Esophagus squamous epithelium (tissue), 5 donors: ENCODE measurements around the gene LARGE1. TPM values are rescaled to one million over a fixed set of nuclear protein-coding genes. Genes with fewer than 3 reads are reported as not detected.

ENCODE experiments used
- DNase-seq: peaks from one replicate; lab custom pipeline; 2025; lab: John Stamatoyannopoulos, UW
- H3K27ac ChIP-seq, 4 donors: fragments of 200-600 bp; sonication (generic); one replicate each; pipeline ENCODE4 v1.5.1; 2016 to 2019; ENCODE audit warnings: mild to moderate bottlenecking in 1 of 4
- H3K27me3 ChIP-seq, 4 donors: fragments of 200-600 bp; sonication (generic); 1 replicate in 3 of 4; 2 replicates in 1 of 4; pipeline versions ENCODE4 v1.5.1 to v1.6.0; 2017 to 2021; ENCODE audit warnings: antibody characterized with exemption in 1 of 4
- H3K36me3 ChIP-seq, 3 donors: fragments of 200-600 bp; sonication (generic); one replicate each; pipeline ENCODE4 v1.5.1; 2016 to 2019
- H3K4me1 ChIP-seq, 3 donors: fragments of 200-600 bp; sonication (generic); one replicate each; pipeline ENCODE4 v1.5.1; 2017 to 2019
- H3K4me3 ChIP-seq, 4 donors: fragments of 200-600 bp; sonication (generic); 1 replicate in 3 of 4; 2 replicates in 1 of 4; pipeline ENCODE4 v1.5.1; 2016 to 2019; ENCODE audit warnings: mild to moderate bottlenecking in 2 of 4, moderate library complexity in 1 of 4
- H3K9me3 ChIP-seq, 3 donors: fragments of 200-600 bp; sonication (generic); one replicate each; pipeline ENCODE4 v1.5.1; 2016 to 2019
- POLR2A ChIP-seq, 4 donors: fragments of 450-650 bp; IDR thresholded peaks; one replicate each; pipeline ENCODE4 v1.6.1; 2017; ENCODE audit warnings: antibody characterized with exemption in 4 of 4, mild to moderate bottlenecking in 4 of 4, moderate library complexity in 3 of 4
- WGBS, 2 donors: methylation state at CpG; one replicate each; pipeline ENCODE4 v1.1.5; 2018; 5-methylcytosine and 5-hydroxymethylcytosine counted together
- intact Hi-C: fragments of 100-400 bp; cut with DNase I; formaldehyde crosslinking; loops from one replicate; pipeline ENCODE4 v1.15.0; 2022
- total RNA-seq, 4 donors: library from RNA; depleted of rRNA; stranded (reverse); fragments of >200 nt; gene quantifications; one replicate each; pipeline ENCODE4 v1.1.0, GENCODE V29; 2016
- TF ChIP-seq, protein P1 (sequence below), 6 experiments: fragments of 450-650 bp in 4 of 6; fragments of 200-600 bp in 2 of 6; sonication (generic) in 2 of 6; IDR thresholded peaks; one replicate each; pipeline ENCODE4 v1.5.1; 2016 to 2019; ENCODE audit warnings: antibody characterized with exemption in 6 of 6, mild to moderate bottlenecking in 4 of 6, moderate library complexity in 4 of 6
- donor health status: DM: yes; HTN: yes; CAD: no.

The LARGE1 gene
- total RNA-seq, 4 donors from 2014 or later = 5.2 to 15.1 (median 6.6) TPM

DNA sequence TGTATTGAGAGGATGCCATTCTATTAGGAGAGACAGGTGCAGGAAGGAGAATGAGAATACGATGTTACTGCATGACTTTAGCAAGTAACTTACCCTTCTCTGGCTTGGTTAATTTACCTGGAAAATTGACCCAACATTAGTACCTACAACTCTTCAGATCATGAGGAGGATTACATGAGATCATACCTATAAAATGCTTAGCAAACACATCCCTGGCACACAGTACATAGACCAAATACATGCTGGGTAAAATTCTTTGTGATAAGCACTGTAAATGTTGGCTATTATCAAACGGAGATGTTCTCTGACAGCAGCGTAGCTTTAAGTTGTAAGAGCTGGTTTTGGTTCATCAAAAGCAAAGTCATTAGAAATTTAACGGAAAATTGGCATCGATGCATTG lies 28.8 kb downstream of the LARGE1 start:
- intact Hi-C loops = no loop called here
- no peaks in the 10 kb centered on the region for H3K27me3 ChIP-seq
- TF ChIP-seq, protein P1, sequence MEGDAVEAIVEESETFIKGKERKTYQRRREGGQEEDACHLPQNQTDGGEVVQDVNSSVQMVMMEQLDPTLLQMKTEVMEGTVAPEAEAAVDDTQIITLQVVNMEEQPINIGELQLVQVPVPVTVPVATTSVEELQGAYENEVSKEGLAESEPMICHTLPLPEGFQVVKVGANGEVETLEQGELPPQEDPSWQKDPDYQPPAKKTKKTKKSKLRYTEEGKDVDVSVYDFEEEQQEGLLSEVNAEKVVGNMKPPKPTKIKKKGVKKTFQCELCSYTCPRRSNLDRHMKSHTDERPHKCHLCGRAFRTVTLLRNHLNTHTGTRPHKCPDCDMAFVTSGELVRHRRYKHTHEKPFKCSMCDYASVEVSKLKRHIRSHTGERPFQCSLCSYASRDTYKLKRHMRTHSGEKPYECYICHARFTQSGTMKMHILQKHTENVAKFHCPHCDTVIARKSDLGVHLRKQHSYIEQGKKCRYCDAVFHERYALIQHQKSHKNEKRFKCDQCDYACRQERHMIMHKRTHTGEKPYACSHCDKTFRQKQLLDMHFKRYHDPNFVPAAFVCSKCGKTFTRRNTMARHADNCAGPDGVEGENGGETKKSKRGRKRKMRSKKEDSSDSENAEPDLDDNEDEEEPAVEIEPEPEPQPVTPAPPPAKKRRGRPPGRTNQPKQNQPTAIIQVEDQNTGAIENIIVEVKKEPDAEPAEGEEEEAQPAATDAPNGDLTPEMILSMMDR (IDR thresholded peaks at IDR 0.05) = no peak
- TF ChIP-seq POLR2A (IDR thresholded peaks at IDR 0.05) = no peak
- WGBS, 2 donors = 74 to 79% methylated on average over 5 of the region's 5 CpGs
- no peaks in the 10 kb centered on the region for H3K36me3 ChIP-seq
- H3K4me3 ChIP-seq = no peak overlapping the region
- H3K9me3 ChIP-seq = no peaks in the 10 kb centered on the region
- H3K27ac ChIP-seq = no peak overlapping the region
- H3K4me1 ChIP-seq = peaks cover 0 to 33% (median 0%) of the 10 kb centered on the region in 3 donors
- no peak for DNase-seq

DNA sequence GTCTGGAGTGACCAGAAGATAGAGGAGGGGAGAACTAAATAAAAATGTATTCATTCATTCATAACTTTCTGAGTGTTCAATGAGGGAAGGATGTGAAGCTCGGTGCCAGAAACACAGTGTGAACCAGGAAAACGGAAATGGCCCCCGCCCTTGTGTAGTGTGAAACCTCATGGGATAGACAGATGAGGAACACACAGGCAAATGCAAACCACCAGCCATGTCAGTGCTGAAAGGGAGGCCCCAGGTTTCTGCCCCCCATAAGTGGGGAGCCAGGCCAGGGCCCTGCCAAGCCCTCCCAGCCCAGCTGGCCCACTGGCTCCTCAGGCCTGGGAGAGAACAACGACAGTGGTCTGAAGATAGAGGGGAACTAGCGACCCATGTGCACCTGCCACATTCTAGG lies 30.5 kb downstream of the LARGE1 start:
- H3K27ac ChIP-seq = no peak overlapping the region
- H3K27me3 ChIP-seq = no peaks in the 10 kb centered on the region
- intact Hi-C loops = no loop called here
- no peak for TF ChIP-seq POLR2A (IDR thresholded peaks at IDR 0.05)
- TF ChIP-seq, protein P1 (IDR thresholded peaks at IDR 0.05) = no peak
- no peak for DNase-seq
- H3K4me3 ChIP-seq = no peak overlapping the region
- WGBS, 2 donors = 68 to 75% methylated on average over 3 to 5 of the region's 5 CpGs
- H3K36me3 ChIP-seq = no peaks in the 10 kb centered on the region
- no peaks in the 10 kb centered on the region for H3K9me3 ChIP-seq
- peaks cover 0 to 27% (median 0%) of the 10 kb centered on the region in 3 donors for H3K4me1 ChIP-seq

DNA sequence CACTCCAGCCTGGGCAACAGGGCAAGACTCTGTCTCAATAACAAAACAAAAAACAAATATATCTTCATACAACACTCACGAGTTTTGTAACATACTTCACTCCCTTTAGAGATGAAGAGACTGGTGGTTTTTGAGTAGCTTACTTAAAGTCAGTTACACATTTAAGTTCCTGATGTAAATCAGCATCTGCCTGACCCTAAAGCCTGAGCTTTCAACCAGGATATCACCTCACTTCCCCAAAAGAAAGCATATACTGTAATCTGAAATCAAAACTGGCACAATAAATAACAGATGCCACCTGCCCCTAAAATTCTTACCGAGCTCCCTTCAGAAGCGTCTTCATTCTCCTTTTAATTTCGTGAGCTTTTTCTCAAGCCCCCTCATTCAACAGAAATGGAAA lies 31.5 kb downstream of the LARGE1 start:
- H3K27ac ChIP-seq = no peak overlapping the region
- TF ChIP-seq, protein P1 (IDR thresholded peaks at IDR 0.05) = no peak
- TF ChIP-seq POLR2A (IDR thresholded peaks at IDR 0.05) = no peak
- WGBS, 2 donors = 68 to 77% methylated on average over 4 of the region's 4 CpGs
- no peaks in the 10 kb centered on the region for H3K36me3 ChIP-seq
- H3K27me3 ChIP-seq = no peaks in the 10 kb centered on the region
- H3K4me1 ChIP-seq = peaks cover 0 to 19% (median 0%) of the 10 kb centered on the region in 3 donors
- DNase-seq = no peak
- H3K9me3 ChIP-seq = no peaks in the 10 kb centered on the region
- no peak overlapping the region for H3K4me3 ChIP-seq
- intact Hi-C loops = no loop called here

DNA sequence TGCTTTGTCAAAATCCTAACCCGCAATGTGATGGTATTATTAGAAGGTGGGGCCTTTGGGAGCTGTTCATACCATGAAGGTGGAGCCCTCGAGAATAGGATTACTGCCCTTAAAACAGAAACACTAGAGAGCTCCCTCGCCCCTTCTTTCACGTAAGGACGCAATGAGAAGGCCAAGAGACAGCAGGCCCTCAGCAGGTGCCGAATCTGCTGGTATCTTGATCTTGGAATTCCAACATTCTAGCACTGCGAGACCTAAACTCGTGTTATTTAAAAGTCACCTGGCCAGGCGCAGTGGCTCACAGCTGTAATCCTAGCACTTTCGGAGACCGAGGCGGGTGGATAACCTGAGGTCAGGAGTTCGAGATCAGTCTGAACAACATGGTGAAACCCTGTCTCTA lies 33.1 kb downstream of the LARGE1 start:
- Histone ChIP-seq H3K27ac (no peak overlapping the region), H3K9me3 (no peaks in the 10 kb centered on the region), H3K4me1 (peaks cover 0 to 19% (median 0%) of the 10 kb centered on the region in 3 donors), H3K36me3 (no peaks in the 10 kb centered on the region), H3K4me3 (no peak overlapping the region), H3K27me3 (no peaks in the 10 kb centered on the region)
- 88 to 90% methylated on average over 11 to 13 of the region's 13 CpGs for WGBS, 2 donors
- TF ChIP-seq POLR2A (IDR thresholded peaks at IDR 0.05) = no peak
- TF ChIP-seq, protein P1 (IDR thresholded peaks at IDR 0.05) = no peak
- no peak for DNase-seq
- intact Hi-C loops = no loop called here

DNA sequence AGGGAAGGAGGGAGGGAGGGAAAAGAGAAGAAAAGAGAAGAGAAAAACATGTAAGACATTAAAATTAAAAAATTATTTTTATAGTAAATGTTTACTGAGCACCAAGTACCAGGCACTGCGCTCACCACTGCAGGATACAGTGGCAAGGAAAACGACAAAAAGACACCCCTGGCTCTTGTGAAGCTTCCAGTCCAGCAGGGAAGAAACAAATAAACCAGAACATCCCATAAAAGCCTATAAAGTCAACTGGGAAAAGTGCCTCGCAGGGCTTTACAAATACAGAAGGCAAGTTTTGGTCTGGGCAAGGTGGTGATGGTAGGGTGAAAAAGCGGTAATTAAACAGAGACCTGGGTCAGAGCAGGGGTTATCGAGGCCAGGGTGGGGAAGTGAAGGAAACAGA lies 33.6 kb downstream of the LARGE1 start:
- Histone ChIP-seq H3K36me3 (no peaks in the 10 kb centered on the region), H3K4me3 (no peak overlapping the region), H3K27me3 (no peaks in the 10 kb centered on the region), H3K9me3 (no peaks in the 10 kb centered on the region), H3K4me1 (peaks cover 0 to 19% (median 0%) of the 10 kb centered on the region in 3 donors), H3K27ac (no peak overlapping the region)
- no peak for TF ChIP-seq POLR2A (IDR thresholded peaks at IDR 0.05)
- TF ChIP-seq, protein P1 (IDR thresholded peaks at IDR 0.05) = no peak
- no peak for DNase-seq
- intact Hi-C loops = no loop called here
- 82 to 88% methylated on average over 5 of the region's 5 CpGs for WGBS, 2 donors
